CD4-positive, alpha-beta T cell (primary cell): ENCODE data around the gene AGPS. TPM values are rescaled to one million over a fixed set of nuclear protein-coding genes. Genes with fewer than 3 reads are reported as not detected.

Source experiments
- ATAC-seq: fragments of 200-7000 bp; cut with Tn5 transposase; one replicate; pipeline ENCODE4 v1.10.0; 2022; ENCODE audit warnings: mild to moderate bottlenecking; ENCODE audit not compliant: poor library complexity
- CTCF ChIA-PET: fragments of 350-600 bp; sonication (Branson Sonifier 250); formaldehyde crosslinking; loops from one replicate; lab custom pipeline; 2021; ENCODE audit warnings: antibody characterized with exemption, inconsistent platforms; lab: Charles Lee
- POLR2A ChIA-PET: fragments of 350-600 bp; sonication (Branson Sonifier 250); formaldehyde crosslinking; loops from one replicate; lab custom pipeline; 2021; ENCODE audit warnings: antibody characterized with exemption, inconsistent platforms; lab: Charles Lee
- DNase-seq, 14 experiments: peaks; one replicate each; pipeline ENCODE4 v3.0.0-alpha.2; 2013 to 2020; ENCODE audit warnings: mixed read lengths in 2 of 14
- H3K27ac ChIP-seq, 2 donors: one replicate each; pipeline versions ENCODE4 v1.5.1 to v1.7.0; 2013; ENCODE audit warnings: low read length in 2 of 2, low read depth in 1 of 2, mild to moderate bottlenecking in 1 of 2
- H3K27me3 ChIP-seq, 2 experiments: 1 replicate in 1 of 2; 2 replicates in 1 of 2; pipeline versions ENCODE4 v1.6.1 to v1.7.0; 2013; ENCODE audit warnings: low read length in 2 of 2, control low read depth in 1 of 2, mild to moderate bottlenecking in 1 of 2, moderate library complexity in 1 of 2; ENCODE audit not compliant: insufficient read depth in 2 of 2, control insufficient read depth in 1 of 2
- H3K36me3 ChIP-seq: one replicate; pipeline ENCODE4 v1.6.1; 2013; ENCODE audit warnings: low read length, control low read depth; ENCODE audit not compliant: insufficient read depth
- H3K4me1 ChIP-seq: one replicate; pipeline ENCODE4 v1.6.1; 2013; ENCODE audit warnings: low read length, control low read depth; ENCODE audit not compliant: insufficient read depth
- H3K4me3 ChIP-seq: one replicate; pipeline ENCODE4 v1.5.1; 2013; ENCODE audit warnings: mild to moderate bottlenecking, low read length, moderate library complexity
- H3K9me3 ChIP-seq, 2 experiments: 1 replicate in 1 of 2; 2 replicates in 1 of 2; pipeline versions ENCODE4 v1.6.1 to v1.7.0; 2013; ENCODE audit warnings: low read length in 2 of 2, mild to moderate bottlenecking in 2 of 2, control low read depth in 1 of 2, moderate library complexity in 1 of 2; ENCODE audit not compliant: control insufficient read depth in 1 of 2, insufficient read depth in 1 of 2
- H3K27ac Mint-ChIP-seq: one replicate; pipeline ENCODE4 v1.8.0; 2020; ENCODE audit warnings: mixed read lengths
- H3K27me3 Mint-ChIP-seq: one replicate; pipeline ENCODE4 v1.8.0; 2021; ENCODE audit warnings: mixed read lengths
- H3K36me3 Mint-ChIP-seq: one replicate; pipeline ENCODE4 v1.8.0; 2021; ENCODE audit warnings: low read depth, mixed read lengths
- H3K4me1 Mint-ChIP-seq: one replicate; pipeline ENCODE4 v1.8.0; 2021; ENCODE audit warnings: low read depth, mixed read lengths
- H3K4me3 Mint-ChIP-seq: one replicate; pipeline ENCODE4 v1.8.0; 2020; ENCODE audit warnings: mild to moderate bottlenecking, mixed read lengths
- H3K9me3 Mint-ChIP-seq: one replicate; pipeline ENCODE4 v1.8.0; 2020; ENCODE audit warnings: mixed read lengths
- CTCF ChIP-seq: fragments of 200-600 bp; IDR thresholded peaks from one replicate; pipeline ENCODE4 v1.8.0; 2022; ENCODE audit warnings: antibody characterized with exemption, mild to moderate bottlenecking
- intact Hi-C, 2 experiments: fragments of 100-400 bp; cut with DNase I in 1 of 2; cut with micrococcal nuclease in 1 of 2; formaldehyde crosslinking; loops; one replicate each; pipeline versions ENCODE4 v1.15.1 to v1.9.0; 2023 to 2025; cut with DNase I, micrococcal nuclease
- total RNA-seq, 174 experiments: library from RNA in 2 of 174; stranded (reverse) in 2 of 174; gene quantifications; one replicate each; pipeline ENCODE4 v1.2.3 and lab custom pipeline; 2021 to 2026

AGPS gene
- total RNA-seq, 2 experiments from 2014 or later, result 21.5 to 23.9 TPM

GRCh38 chr2:177501186-177501585, 108.6 kb downstream of the AGPS start:
- Histone ChIP-seq H3K27me3 (no peaks in the 10 kb centered on the region), H3K27ac (no peak overlapping the region)
- peaks cover 4% of the 10 kb centered on the region for H3K4me1 Mint-ChIP-seq

GRCh38 chr2:177506505-177506904, 113.9 kb downstream of the AGPS start:
- ChIA-PET POLR2A (interaction anchor here (0.7 kb wide), 1 partner anchor 954 kb away, joined by 3 read pairs; no protein-coding TSS in a partner anchor), CTCF (interaction anchor here (1.3 kb wide), 1 partner anchor 342 kb away, joined by 3 read pairs; no protein-coding TSS in a partner anchor)
- Mint-ChIP-seq H3K27ac (no peak overlapping the region), H3K36me3 (peaks cover 65% of the 10 kb centered on the region), H3K4me3 (no peak overlapping the region), H3K27me3 (no peaks in the 10 kb centered on the region), H3K4me1 (no peaks in the 10 kb centered on the region), H3K9me3 (no peaks in the 10 kb centered on the region)
- Histone ChIP-seq H3K9me3 (no peaks in the 10 kb centered on the region), H3K4me3 (no peak overlapping the region), H3K27me3 (no peaks in the 10 kb centered on the region), H3K36me3 (peaks cover 25% of the 10 kb centered on the region), H3K27ac (no peak overlapping the region), H3K4me1 (no peaks in the 10 kb centered on the region)
- intact Hi-C loops, result no loop called here
- ATAC-seq, result no peak
- no peak for TF ChIP-seq CTCF
- no peak for DNase-seq

More at GRCh38 chr2:177501186-177501585, 108.6 kb downstream of the AGPS start:
- H3K36me3 ChIP-seq, result peaks cover 9% of the 10 kb centered on the region
- no peaks in the 10 kb centered on the region for H3K9me3 ChIP-seq
- no peaks in the 10 kb centered on the region for H3K4me1 ChIP-seq
- Mint-ChIP-seq H3K27me3 (no peaks in the 10 kb centered on the region), H3K27ac (peak overlapping the region; percentile 19), H3K9me3 (no peaks in the 10 kb centered on the region), H3K4me3 (no peak overlapping the region), H3K36me3 (peaks cover 47% of the 10 kb centered on the region)
- CTCF ChIA-PET, result no interaction called here
- intact Hi-C loops, result no loop called here
- ATAC-seq, result peak; percentile 55
- POLR2A ChIA-PET, result no interaction called here
- DNase-seq, result no peak
- no peak for TF ChIP-seq CTCF
- no peak overlapping the region for H3K4me3 ChIP-seq

GRCh38 chr2:177506998-177507397, 114.4 kb downstream of the AGPS start:
- Mint-ChIP-seq H3K9me3 (no peaks in the 10 kb centered on the region), H3K27ac (no peak overlapping the region), H3K27me3 (no peaks in the 10 kb centered on the region), H3K4me1 (no peaks in the 10 kb centered on the region), H3K36me3 (peaks cover 66% of the 10 kb centered on the region), H3K4me3 (no peak overlapping the region)
- Histone ChIP-seq H3K4me3 (no peak overlapping the region), H3K36me3 (peaks cover 23% of the 10 kb centered on the region), H3K4me1 (no peaks in the 10 kb centered on the region), H3K9me3 (no peaks in the 10 kb centered on the region), H3K27me3 (no peaks in the 10 kb centered on the region), H3K27ac (no peak overlapping the region)
- ATAC-seq, result no peak
- ChIA-PET CTCF (interaction anchor here (1.3 kb wide), 1 partner anchor 342 kb away, joined by 3 read pairs; no protein-coding TSS in a partner anchor), POLR2A (no interaction called here)
- intact Hi-C loops, result no loop called here
- TF ChIP-seq CTCF, result no peak
- no peak for DNase-seq
